Inferior parietal cortex (tissue), 1 donor: ENCODE data around the gene TOX3.

Experiments
- DNase-seq: peaks from one replicate; pipeline ENCODE4 v3.0.0-alpha.2; 2016; ENCODE audit errors: extremely low spot score

TOX3 gene

DNA sequence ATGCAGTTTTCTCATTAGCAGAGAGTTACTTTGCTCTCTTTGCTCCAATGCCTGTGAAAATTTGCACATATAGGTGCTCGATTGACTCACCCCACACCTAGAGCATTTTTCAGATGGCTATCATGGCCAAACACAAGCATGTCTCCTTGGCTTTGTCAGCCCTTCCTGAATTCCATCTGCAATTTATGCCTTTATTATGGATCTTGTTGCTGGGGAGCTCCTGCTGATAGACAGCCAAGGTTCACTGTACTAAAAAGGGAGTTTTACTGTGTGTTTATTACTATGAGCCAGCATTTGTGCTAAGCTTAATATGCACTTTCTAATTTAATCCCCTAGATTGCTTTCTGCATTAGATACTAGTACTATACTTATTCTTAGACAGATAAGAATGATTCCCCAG is 93.3 kb downstream of the TOX3 start:
- DNase-seq = no peak

DNA sequence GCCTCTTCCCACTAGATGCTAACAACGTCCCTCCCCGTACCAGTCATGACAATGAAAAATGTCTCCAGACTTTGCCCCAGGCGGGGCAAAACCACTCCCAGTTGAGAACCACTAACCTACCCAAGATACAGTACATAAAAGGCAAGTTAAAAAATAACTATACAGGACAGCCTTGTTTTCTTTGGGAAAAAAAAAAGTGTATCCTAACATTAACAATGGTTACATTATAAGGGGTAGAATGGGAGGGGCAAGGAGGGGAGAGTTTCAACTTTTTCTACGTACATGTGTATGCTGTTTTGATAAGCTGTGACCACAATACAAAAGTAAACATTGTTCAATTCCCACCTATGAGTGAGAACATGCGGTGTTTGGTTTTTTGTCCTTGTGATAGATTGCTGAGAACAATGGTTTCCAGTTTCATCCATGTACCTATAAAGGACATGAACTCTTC is 94.9 kb downstream of the TOX3 start:
- no peak for DNase-seq

DNA sequence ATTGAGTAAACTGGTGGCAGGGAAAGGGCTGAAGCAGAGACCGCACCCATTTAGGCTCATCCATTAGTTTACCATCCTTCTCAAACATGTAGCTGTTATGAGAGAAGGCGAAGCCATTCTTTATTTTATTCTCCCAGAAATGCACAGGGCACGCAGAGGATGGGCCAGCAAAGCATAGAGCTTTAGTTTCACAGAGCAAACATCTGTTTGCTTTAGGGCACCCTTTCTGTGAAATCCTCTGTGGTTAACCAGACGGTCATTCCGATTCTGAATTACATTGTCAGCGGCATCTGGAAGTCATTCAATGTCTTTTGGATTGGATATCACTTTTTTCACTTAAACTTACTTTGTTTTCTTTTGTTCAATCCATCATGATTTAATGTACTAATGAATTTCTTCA is 96.0 kb downstream of the TOX3 start:
- no peak for DNase-seq

DNA sequence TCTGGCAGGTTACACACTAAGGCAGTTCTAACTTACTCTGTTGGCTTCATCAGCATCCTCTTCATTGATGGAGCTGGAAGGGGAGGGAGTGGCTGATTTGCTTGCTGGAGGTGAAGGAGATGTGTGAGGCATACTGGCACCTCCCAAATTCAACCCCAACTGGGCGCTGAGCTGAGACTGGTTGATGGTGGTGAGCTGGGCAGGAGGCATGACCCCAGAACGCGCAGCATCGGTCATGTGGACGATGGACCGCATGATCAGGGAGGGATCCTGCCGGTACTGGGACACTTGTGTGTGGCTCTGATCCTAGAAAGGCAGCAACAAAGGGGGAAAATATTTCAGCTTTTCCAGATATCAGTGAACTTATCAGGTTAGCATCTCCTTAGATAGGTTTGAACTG is 96.7 kb downstream of the TOX3 start:
- DNase-seq = no peak

DNA sequence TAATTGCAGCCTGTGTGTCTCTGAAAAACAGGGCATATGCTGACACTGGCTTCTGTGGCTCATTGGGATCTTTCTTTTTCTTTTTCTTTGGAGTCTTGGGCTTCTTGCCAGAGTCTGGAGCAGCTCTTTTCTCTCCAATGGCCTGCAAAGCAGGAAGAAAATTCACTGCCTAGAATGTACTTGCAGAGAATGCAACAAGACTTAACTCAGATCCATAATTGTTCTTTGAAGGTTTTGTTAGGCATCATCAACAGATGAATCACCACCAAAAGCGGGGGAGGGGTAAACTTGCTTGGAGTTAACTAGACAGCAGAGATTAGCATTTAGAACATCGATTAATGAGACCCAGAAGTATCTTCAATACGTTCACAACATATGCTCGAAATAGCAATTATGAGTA is 100.9 kb downstream of the TOX3 start:
- peak; percentile 57 for DNase-seq

DNA sequence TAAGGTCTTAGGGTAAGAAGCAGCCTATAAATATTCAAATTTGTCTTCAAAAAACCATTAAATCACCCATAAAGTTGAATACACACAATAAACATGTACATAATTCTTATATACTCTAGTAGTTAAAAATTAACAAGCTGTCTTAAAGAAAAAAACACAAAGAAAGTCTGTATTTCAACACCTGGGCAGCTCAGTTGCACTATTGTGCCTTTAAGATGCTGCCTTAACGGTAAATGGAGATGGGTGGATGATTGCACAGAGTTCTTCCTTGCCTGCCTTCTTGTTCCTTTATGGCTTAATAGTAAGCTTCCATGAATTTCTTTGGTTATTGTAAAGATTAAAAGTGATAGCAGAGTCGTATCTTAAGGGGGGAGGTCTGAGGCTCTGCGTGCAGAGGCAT is 105.1 kb downstream of the TOX3 start:
- DNase-seq = no peak

DNA sequence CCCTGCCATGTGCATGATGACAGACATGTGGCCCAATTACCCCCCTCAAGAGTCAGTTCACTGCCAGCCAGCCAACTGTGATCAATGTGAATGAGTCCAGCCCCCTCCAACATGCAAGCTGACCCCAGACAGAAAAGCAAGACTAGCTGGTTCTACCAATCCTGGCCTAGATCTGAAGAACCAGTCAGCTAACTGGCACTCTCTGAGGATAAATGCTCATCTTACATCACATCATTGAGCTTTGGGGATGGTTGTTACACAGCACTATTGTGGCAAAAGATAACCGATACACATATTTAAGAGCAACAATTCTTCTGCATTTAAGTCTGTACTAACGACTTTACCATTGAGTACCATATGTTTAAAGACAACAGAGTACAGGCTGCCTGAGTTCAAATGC is 106.7 kb downstream of the TOX3 start:
- DNase-seq = no peak

DNA sequence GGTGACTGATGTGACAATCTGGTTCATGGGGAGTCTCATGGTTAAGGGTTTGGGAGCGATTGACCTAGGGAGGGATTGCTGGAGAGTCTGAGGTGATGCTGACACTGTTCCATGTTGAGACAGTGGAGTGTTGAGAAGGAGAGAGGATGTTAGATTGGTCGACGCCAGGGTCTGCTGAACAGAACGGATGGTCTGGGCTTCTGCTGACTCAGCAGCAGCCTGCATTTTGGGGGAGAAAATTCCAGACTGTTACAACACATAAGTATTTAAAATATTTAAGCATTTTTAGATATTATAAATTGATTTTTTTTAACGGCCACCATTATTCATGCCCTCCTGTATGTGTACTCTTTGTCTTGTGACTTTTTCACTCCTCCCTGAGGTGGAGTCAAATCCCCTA is 107.2 kb downstream of the TOX3 start:
- no peak for DNase-seq

DNA sequence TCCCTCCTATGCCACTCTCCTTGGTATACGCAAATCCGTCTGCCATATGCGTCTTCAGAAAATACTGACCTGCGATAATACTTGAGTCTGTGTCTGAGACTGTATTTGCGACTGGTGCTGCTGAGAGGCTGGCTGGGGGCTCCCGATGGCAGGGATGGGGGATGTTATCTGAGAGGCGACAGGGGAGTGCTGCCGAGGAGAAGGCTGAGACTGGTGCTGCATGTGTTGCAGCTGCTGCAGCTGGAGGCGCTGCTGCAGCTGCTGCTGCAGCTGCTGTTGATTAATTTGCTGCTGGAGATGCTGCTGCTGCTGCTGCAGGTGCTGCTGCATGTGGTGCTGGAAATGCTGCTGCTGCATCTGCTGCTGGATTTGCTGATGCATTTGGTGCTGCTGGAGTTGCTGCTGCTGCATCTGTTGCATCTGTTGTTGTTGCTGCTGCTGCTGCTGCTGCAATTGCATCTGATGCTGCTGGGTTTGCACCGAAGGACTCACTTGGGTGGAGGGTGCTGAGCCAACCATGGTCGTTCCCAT is 107.7 kb downstream of the TOX3 start:
- no peak for DNase-seq

DNA sequence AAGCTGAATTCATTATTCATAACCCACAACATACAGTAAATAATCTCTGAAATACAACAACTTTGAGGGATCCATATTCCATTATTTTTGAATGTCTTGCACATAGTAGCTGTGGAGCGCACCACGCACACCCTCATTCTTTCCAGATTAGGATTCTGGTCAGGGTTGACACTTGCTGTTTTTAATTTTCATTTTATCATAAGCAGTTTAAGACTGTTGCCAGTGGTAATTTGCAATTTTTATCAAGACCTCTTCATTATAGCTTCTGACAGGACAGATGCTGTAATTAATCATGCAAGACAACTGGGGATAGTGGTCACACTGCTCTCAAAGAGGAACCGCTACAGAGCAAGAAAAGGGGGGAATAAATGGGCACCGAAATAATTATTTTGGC is 109.7 kb downstream of the TOX3 start:
- no peak for DNase-seq

DNA sequence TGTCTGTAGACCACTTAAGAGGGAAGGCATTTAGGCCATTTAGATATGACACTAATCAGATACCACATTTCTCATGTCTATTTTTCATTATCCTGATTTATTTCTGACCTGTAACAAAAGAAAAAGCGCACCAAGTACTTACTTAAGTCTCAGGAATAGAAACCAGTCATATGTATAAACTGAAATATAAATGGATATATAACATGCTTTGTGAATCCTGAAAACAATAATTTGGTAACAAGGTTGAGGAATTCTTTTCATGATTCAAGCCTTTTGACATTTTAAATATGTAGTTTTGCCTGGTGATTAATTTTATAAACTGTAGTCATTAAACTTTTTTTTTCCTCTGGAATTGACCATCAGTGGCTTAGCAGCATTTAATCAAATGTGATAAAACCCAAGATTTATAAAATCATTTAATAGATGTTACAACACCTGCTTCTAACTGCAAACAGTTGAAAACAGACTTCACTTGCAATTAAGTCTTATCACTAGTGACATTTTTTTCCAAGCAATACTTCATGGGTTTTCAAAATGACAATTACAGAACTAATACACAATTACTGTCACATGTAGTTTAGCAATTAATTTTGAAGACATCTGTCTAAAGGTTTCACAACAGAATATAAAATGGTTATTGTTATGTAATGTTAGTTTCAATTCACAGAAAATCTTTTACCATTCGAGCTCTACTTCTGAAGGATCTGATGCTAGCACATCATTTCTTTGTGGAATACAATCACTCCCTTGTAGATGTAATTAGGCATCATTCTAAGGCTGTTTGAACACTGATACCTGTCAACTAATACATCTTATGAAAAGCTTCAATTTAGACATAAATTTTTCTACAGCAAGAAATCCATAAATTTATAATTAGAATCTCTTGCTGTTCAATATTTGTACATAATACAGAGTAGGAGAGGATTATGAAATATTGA is 110.3 kb downstream of the TOX3 start:
- DNase-seq = no peak

DNA sequence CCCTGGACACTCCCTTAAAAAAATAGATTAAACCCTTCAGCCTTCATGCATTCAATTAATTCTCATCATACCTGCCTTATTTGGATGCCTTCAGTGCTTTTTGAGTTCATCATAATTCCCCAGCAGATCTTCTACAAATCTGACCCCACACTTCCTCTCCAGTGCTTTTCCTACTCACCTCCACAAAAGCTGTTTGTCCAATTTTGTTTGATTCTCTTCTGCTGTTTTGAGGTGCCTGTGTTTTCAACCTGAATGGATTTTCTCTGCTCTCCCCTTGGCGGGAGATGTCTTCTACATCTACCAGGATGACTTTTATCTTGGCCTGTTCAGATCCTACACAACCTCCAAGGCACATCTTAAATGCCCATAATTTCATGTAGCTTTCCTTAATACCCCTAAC is 112.7 kb downstream of the TOX3 start:
- DNase-seq = no peak

DNA sequence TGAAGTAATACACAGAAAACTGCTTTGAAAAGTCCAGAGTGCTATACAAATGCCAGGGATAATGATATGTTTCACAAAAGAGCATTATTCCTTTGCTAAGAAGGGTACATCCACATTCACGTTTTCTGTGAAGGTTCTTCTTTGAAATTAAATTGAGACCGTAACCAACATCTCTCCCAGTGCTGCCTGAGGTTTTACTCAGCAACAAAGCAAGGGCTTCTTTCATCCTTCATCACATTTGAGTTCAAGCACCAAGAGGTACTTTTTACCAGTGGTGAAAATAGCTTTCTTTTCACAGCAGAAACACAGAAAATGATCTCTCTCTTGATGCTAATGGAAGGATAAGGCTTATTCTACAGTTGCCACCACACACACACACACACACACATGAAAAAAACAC is 113.3 kb downstream of the TOX3 start:
- no peak for DNase-seq

DNA sequence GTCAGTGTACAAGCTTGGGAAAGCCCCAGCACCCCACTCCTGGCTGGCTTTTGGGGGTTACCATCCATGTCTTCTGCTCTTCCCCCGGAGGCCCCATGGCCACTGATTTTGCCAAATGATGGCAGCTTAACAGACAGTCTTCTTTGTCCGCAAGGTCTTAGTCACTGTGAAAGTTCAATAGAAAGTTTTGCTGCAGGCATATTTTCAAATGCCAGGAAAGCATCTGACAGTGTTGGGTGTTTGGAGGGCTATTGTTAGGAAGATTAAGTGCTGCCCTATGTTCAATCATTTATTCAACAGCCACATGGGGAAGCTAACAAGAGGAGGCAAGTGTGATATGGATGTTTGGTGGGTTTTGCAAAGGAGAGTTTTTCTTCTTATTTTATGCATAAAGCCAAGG is 122.4 kb downstream of the TOX3 start:
- DNase-seq = no peak

DNA sequence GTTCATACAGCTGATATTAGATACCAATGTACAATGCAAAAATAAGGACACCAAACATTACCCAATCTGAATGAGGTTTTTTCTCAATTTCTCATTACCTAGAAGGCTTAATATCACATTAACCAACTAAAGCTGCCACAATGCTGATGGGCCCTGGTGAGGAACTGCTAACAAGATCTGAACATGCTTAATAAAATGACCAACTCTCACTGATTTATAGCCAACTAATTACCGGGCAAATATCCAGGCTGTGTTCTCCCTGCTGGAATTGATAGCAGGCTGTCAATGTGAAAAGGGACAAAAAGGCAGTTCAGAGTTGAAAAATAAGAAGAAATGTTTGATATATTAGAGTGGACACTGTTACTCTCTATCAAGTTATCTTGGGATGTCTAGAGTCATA is 124.6 kb downstream of the TOX3 start:
- DNase-seq = no peak

DNA sequence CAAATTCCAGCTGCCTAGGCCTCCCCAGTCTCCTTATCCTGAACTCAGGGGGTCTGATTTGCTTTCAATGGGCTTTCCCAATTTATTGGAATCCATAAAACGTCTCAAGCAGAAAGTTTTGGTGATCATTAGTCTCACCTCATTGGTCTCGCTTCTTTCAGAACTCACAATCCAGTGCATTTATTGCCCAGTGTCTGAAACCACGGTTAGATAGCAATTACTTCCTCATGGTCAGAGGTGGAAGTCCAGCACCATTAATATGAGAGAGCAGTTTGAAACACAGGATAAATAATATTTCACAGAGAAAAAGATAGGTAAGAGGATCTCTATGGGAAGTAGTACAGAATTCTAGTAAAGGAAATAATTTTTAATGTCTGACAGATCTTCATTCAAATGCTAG is 128.7 kb downstream of the TOX3 start:
- no peak for DNase-seq

DNA sequence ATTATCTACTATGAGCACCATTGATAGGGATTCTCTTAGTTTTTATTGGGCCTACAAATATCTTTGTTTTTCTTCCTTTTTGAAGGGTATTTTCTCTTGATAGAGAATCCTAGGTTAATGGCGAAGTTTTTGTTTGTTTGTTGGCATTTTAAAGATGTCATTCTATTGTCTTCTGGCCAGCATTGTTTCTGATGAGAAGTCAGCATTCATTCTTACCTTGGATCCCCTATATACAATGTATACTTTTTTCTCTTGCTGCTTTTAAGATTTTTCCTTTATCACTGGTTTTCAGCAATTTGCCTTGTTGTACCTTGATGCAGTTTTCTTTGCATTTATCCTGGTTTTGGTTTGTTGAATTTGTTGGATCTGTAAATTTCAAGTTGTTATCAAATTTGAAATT is 130.1 kb downstream of the TOX3 start:
- DNase-seq = no peak

DNA sequence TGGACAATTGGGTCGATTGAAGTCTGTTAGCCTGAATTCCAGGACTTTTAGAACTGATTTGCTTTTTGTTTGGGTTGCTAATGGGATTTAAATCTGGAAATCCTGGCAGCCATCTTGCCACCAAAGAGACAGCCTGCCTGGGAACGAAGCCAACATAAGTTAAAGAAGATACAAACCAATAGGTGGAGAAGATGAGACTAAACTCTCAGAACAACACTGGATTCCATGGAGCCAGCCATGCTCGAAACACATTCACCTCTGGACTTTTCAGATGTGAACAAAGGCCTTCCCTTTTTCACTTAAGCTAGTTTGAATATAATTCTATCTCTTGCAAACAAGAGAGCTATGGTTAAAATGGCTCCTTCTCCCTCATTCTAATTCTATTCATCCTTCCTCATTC is 135.9 kb downstream of the TOX3 start:
- DNase-seq = no peak

DNA sequence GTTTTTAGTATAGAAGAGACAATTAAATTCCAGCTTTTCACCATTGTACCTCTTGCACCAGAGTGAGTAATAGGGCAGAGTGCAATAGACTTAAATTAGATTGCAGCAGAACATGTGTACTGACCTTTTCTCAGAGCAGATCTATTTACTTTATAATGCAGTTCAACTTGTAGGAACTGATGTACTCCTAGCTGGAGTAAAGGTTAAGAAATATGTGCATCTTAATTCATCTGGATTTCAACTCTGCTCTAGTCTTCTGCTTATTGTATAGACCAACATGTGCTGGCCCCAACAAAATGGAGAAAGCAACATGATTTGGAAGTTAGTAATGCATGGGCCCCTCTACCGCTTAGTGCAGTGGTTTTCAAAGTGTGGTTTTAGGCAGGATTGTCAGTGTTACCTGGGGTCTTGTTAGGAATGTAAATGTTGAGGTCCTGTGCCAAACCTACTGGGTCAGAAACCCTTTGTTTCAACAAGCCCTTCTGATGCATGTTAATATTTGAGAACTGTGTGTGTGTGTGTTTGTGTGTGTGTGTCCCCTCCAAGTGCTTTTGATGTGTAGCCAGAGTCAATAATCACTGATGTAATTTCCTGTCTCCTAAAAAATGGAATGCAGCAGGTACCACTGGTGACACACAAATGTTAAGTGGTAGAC is 138.6 kb downstream of the TOX3 start:
- no peak for DNase-seq

DNA sequence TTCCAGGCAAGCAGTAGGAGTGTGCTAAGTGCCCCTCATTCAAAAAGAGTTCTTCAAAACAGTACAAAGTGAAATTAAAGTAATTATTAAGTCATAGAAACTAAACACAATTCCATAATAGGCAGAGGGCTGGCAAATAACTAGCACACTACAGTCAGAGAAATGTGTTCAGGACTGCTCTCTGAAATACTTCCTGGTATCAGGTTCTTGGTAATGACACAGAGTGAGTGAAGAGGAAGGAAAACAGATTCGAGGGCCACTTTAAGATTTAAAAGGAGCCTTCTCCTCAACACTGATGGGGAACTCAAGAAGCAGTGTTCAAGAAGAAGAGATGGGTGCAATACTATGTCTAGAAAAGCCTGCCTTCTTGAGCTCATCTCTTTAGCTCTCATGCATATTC is 139.2 kb downstream of the TOX3 start:
- no peak for DNase-seq

DNA sequence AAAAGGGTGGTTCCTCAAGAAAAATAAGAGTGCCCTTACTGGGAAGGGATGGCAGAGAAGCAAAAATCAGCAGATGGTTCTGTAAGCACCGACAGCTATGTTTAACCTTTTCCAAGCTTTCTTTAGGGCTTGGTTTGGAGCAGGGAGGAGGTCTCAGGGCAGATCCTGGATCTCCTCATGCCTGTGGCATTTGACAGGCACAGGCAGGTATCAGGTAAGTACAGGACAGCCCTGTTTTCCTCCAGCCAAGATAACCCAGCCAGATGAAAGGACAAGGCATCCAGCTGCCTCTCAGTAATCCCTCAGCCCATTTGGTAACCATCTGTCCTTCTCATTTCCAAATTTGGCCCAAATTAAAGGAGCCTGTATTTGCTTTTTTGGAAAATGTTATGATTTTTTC is 141.5 kb downstream of the TOX3 start:
- DNase-seq = no peak

DNA sequence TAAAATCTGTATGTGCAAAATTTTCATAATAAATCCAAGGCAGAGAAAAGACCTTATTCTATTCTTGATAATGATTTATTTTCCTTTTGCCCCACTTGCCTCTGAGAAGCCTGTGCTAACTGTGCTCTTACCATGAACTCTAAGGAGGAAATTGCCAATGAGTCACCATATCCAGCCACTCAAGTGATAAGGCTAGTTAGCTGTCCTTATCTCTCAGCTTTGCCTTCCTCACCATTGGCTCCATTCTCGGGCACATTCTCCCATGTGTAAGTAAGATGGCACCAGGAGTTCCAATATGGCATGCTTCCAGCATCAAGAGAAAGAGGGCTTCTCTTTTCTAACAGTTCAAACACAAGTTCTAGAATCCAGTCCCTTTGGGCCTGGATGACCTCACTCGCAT is 142.4 kb downstream of the TOX3 start:
- no peak for DNase-seq

DNA sequence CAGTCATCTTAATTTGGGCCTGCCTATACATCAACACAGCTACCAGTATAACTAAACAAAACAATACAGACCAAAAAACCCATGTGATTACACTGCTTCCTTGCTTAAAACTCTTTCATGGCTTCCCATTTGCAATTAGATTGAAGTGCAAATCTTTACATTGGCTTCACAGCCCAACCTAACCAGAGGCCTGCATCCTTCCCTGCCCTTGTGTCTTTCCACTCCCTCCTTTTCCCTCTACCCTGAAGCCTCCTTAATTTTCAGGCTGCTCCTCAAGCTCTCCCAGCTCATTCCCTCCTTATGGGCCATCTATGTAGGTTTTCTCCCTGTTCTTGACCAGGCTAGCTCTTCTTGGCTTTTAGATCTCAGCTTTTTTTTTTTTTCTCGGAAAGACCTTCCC is 147.8 kb downstream of the TOX3 start:
- no peak for DNase-seq
